HCT116 (cell line): ENCODE measurements around the gene MYO3B.

Experiments used
- ATF3 ChIP-seq: IDR thresholded peaks from 2 replicates; pipeline ENCODE4 v1.6.1; 2012
- CTCF ChIP-seq, 3 experiments: fragments of 200-600 bp in 1 of 3; sonication (generic) in 1 of 3; IDR thresholded peaks in 2 of 3; conservative IDR thresholded peaks in 1 of 3; 2 replicates each; pipeline ENCODE4 v1.5.1; 2012 to 2017; ENCODE audit warnings: low read depth in 2 of 3, low read length in 2 of 3, antibody characterized with exemption in 1 of 3, borderline replicate concordance in 1 of 3, control low read depth in 1 of 3, mild to moderate bottlenecking in 1 of 3, mixed read lengths in 1 of 3, mixed run types in 1 of 3, moderate library complexity in 1 of 3; ENCODE audit not compliant: insufficient read depth in 1 of 3
- EGR1 ChIP-seq: IDR thresholded peaks from 2 replicates; pipeline ENCODE4 v1.6.1; 2012; ENCODE audit warnings: low read depth
- JUND ChIP-seq: IDR thresholded peaks from 2 replicates; pipeline ENCODE4 v1.6.1; 2012
- MAX ChIP-seq: IDR thresholded peaks from 2 replicates; pipeline ENCODE4 v1.6.1; 2012
- POLR2A ChIP-seq: IDR thresholded peaks from 2 replicates; pipeline ENCODE4 v1.7.0; 2011; ENCODE audit warnings: borderline replicate concordance; ENCODE audit not compliant: insufficient read depth, insufficient read length; ENCODE audit errors: extremely low read depth
- POLR2AphosphoS5 ChIP-seq: IDR thresholded peaks from 2 replicates; pipeline ENCODE4 v1.6.1; 2011; ENCODE audit warnings: mild to moderate bottlenecking, low read depth, low read length, moderate library complexity
- RAD21 ChIP-seq: IDR thresholded peaks from 2 replicates; pipeline ENCODE4 v1.6.1; 2012; ENCODE audit warnings: low read depth, mild to moderate bottlenecking
- TCF7L2 ChIP-seq: IDR thresholded peaks from 2 replicates; pipeline ENCODE4 v1.7.0; 2011; ENCODE audit warnings: borderline replicate concordance, inconsistent platforms; ENCODE audit not compliant: insufficient read depth, insufficient read length; ENCODE audit errors: extremely low read depth
- YY1 ChIP-seq: IDR thresholded peaks from 2 replicates; pipeline ENCODE4 v1.6.1; 2011; ENCODE audit warnings: low read length, low read depth, moderate library complexity, mild to moderate bottlenecking; ENCODE audit not compliant: insufficient replicate concordance; ENCODE audit errors: extremely low read depth
- ZBTB33 ChIP-seq: IDR thresholded peaks from 2 replicates; pipeline ENCODE4 v1.6.1; 2011; ENCODE audit warnings: mild to moderate bottlenecking, low read length, moderate library complexity; ENCODE audit not compliant: insufficient replicate concordance; ENCODE audit errors: extremely low read depth
- ZFX ChIP-seq: fragments of 450-650 bp; IDR thresholded peaks from 2 replicates; pipeline ENCODE4 v1.6.1; 2017
- ZNF274 ChIP-seq: fragments of 200-500 bp; sonication (Bioruptor generic); IDR thresholded peaks from 2 replicates; pipeline ENCODE4 v1.6.1; 2014; ENCODE audit warnings: mild to moderate bottlenecking, low read depth, low read length, inconsistent platforms

- no peak for TF ChIP-seq YY1
- TF ChIP-seq TCF7L2 = no peak
- no peak for TF ChIP-seq EGR1
- no peak for TF ChIP-seq CTCF (IDR thresholded peaks at IDR 0.05 in 2 of 3, conservative IDR thresholded peaks at IDR 0.05 in 1 of 3; ENCODE audit: borderline replicate concordance in 1 of 3, insufficient read depth in 1 of 3, low read depth in 2 of 3, low read length in 2 of 3)
- TF ChIP-seq POLR2A = no peak
- no peak for TF ChIP-seq JUND
- TF ChIP-seq POLR2AphosphoS5 = no peak
- no peak for TF ChIP-seq ATF3
- TF ChIP-seq ZNF274 = no peak
- TF ChIP-seq ZFX = no peak
- no peak for TF ChIP-seq RAD21
- TF ChIP-seq ZBTB33 = no peak
- TF ChIP-seq MAX = no peak
These were observed 161.4 kb downstream of the MYO3B start for GRCh38 chr2:170339322-170339721.
